K562 (cell line): Measurements from ENCODE around the gene INTS12.
"Not testable (repeated sequence)": the region's sequence is repeated elsewhere in the genome, so short reads cannot be mapped to it uniquely, and the experiment has no call there.

Source experiments
- ATF2 ChIP-seq: sonication (generic); formaldehyde crosslinking; IDR thresholded peaks from 2 replicates; pipeline ENCODE4 v1.8.1; 2022; ENCODE audit warnings: missing genetic modification reagents
- ATF6 ChIP-seq: sonication (generic); formaldehyde crosslinking; IDR thresholded peaks from 2 replicates; pipeline ENCODE4 v1.4.0; 2020; ENCODE audit warnings: mild to moderate bottlenecking, missing genetic modification reagents
- CTCF ChIP-seq, 3 experiments: IDR thresholded peaks in 2 of 3; conservative IDR thresholded peaks in 1 of 3; 2 replicates each; pipeline ENCODE4 v1.5.1; 2011 to 2012; ENCODE audit warnings: low read length in 3 of 3, mild to moderate bottlenecking in 3 of 3, control low read depth in 2 of 3, improper control_type of control experiment in 1 of 3, inconsistent platforms in 1 of 3, low read depth in 1 of 3, mixed read lengths in 1 of 3, moderate library complexity in 1 of 3; ENCODE audit not compliant: insufficient read depth in 2 of 3
- EP300 ChIP-seq: IDR thresholded peaks from 2 replicates; pipeline ENCODE4 v1.6.1; 2012; ENCODE audit warnings: low read length, improper control_type of control experiment
- JUND ChIP-seq, 2 experiments: IDR thresholded peaks; 2 replicates in 1 of 2; 3 replicates in 1 of 2; pipeline ENCODE4 v1.6.1; 2011; ENCODE audit warnings: borderline replicate concordance in 2 of 2, low read depth in 2 of 2, low read length in 2 of 2, improper control_type of control experiment in 1 of 2, missing biosample characterization in 1 of 2, missing genetic modification characterization in 1 of 2, missing genetic modification reagents in 1 of 2
- KAT8 ChIP-seq: fragments of 450-650 bp; IDR thresholded peaks from 2 replicates; pipeline ENCODE4 v1.6.1; 2016; ENCODE audit warnings: low read depth, mild to moderate bottlenecking

- TF ChIP-seq CTCF (IDR thresholded peaks at IDR 0.05 in 2 of 3, conservative IDR thresholded peaks at IDR 0.05 in 1 of 3; ENCODE audit: insufficient read depth in 2 of 3, low read depth in 1 of 3, low read length in 3 of 3); ATF2 (CRISPR knock-in tag); ATF6 (CRISPR knock-in tag); JUND (IDR thresholded peaks at IDR 0.05; ENCODE audit: borderline replicate concordance, low read depth, low read length); JUND (tag; IDR thresholded peaks at IDR 0.05; ENCODE audit: borderline replicate concordance, low read depth, low read length); EP300; KAT8: not testable (repeated sequence)
Measured at GRCh38 chr4:105695832-105696231, 12.7 kb downstream of the INTS12 start.
